ENCODE data around the gene THAP7. TPM values are rescaled to one million over a fixed set of nuclear protein-coding genes. Genes with fewer than 3 reads are reported as not detected.
A peak's percentile ranks its signal among the peaks of the same experiment; 100 is the strongest.

The THAP7 gene
- total and polyA plus RNA-seq, 9 of the 15 experiments (the other 6 are each of a cell fraction or from before 2014, with no cell fraction given): 7.9 to 263 (median 84.1) TPM

GRCh38 chr22:21016644-21017420, 14.9 kb upstream of the THAP7 start:
- no peak for FAIRE-seq
- in situ Hi-C loops (cut with MboI): no loop called here
- Histone ChIP-seq H2AFZ (ENCODE audit: low read depth, low read length) (no peak overlapping the region), H3K27ac (ENCODE audit: extremely low read depth, low read depth, low read length) (no peak overlapping the region), H3K79me2 (ENCODE audit: control insufficient read depth, insufficient read depth, low read length) (peaks cover 16% of the 10 kb centered on the region; the same call in 2 of the 3 replicates), H3K9ac (ENCODE audit: insufficient read depth in 1 of 2, low read depth in 2 of 2, low read length in 2 of 2) (peak overlapping the region in 1 of 2 experiments; percentile 51; a peak in 2 of 4 replicates), H3K27me3 (ENCODE audit: control insufficient read depth in 2 of 2, insufficient read depth in 2 of 2, low read length in 2 of 2) (peaks cover 0 to 7% of the 10 kb centered on the region in 2 experiments; a peak in 2 of 5 replicates), H3K36me3 (ENCODE audit: control insufficient read depth, insufficient read depth, low read length) (no peaks in the 10 kb centered on the region), H3K4me2 (ENCODE audit: insufficient read depth, low read length) (no peak overlapping the region), H3K9me1 (ENCODE audit: control insufficient read depth, insufficient read depth, low read length) (peaks cover 3% of the 10 kb centered on the region), H3K9me3 (replicated peaks; ENCODE audit: control insufficient read depth, insufficient read depth, low read depth, low read length) (no peaks in the 10 kb centered on the region), H4K20me1 (replicated peaks; ENCODE audit: control insufficient read depth, insufficient read depth, low read length) (peaks cover 4% of the 10 kb centered on the region), H3K4me1 (replicated peaks in 1 of 2; ENCODE audit: control insufficient read depth in 2 of 2, insufficient read depth in 2 of 2, low read length in 2 of 2) (peaks cover 31 to 49% of the 10 kb centered on the region in 2 experiments), H3K4me3 (no peak overlapping the region)
- ChIA-PET CTCF (ENCODE audit: low intra/inter-chr PET ratio) (no interaction called here), POLR2A (interaction anchor here (0.5 to 13.9 kb wide), 10 partner anchors 13 to 639 kb away, joined by 3 to 333 read pairs (median 3); partner anchors contain the start of genes SLC7A4 and THAP7)
- ATAC-seq: no peak
- no TSS peak for BruUV-seq (replicated peaks)
- intact Hi-C loops (cut with micrococcal nuclease): no loop called here
- DNase-seq (ENCODE audit: extremely low read depth in 1 of 4, low spot score in 3 of 4): no peak
- 64% methylated on average over 13 of the region's 13 CpGs for WGBS (ENCODE audit: insufficient coverage, low coverage, missing lambda C conversion rate)
- TF ChIP-seq NR4A1 (CRISPR knock-in tag; IDR thresholded peaks at IDR 0.05) (0 out of 2 replicates have a peak, but pooled peaks have one; percentile 52), NR4A1 (tag; IDR thresholded peaks at IDR 0.05) (no peak), EP300 (IDR thresholded peaks at IDR 0.05; ENCODE audit: low read length) (no peak), ZFP36 (IDR thresholded peaks at IDR 0.05; ENCODE audit: low read depth, low read length, partially characterized antibody) (no peak), MEF2D (tag; conservative IDR thresholded peaks at IDR 0.05; ENCODE audit: low read depth) (no peak), ZNF77 (CRISPR knock-in tag; IDR thresholded peaks at IDR 0.05) (0 out of 2 replicates have a peak, but pooled peaks have one; percentile 72), WHSC1 (IDR thresholded peaks at IDR 0.05; ENCODE audit: low read length) (peak; percentile 56), THRB (CRISPR knock-in tag; conservative IDR thresholded peaks at IDR 0.05) (peak; percentile 65; the same call in 1 of the 2 replicates), CBX1 (IDR thresholded peaks at IDR 0.05; ENCODE audit: low read depth) (no peak), ZBTB11 (CRISPR knock-in tag; IDR thresholded peaks at IDR 0.05) (no peak), SNRNP70 (optimal IDR thresholded peaks at IDR 0.05; ENCODE audit: low read depth, low read length) (peak; percentile 7), HMGXB4 (CRISPR knock-in tag; IDR thresholded peaks at IDR 0.05) (peak; percentile 49; the same call in 1 of the 2 replicates), MYC (IDR thresholded peaks at IDR 0.05; ENCODE audit: low read depth, low read length) (no peak), MYC (CRISPR knock-in tag; IDR thresholded peaks at IDR 0.05; ENCODE audit: borderline replicate concordance, low read depth) (peak; percentile 67; the same call in 1 of the 2 replicates)
